Nephron (organoid): Measurements from ENCODE around the gene DCST2.
A peak's percentile ranks its signal among the peaks of the same experiment; 100 is the strongest.

Source experiments
- H3K27ac Mint-ChIP-seq, 3 experiments: 2 replicates each; pipeline ENCODE4 v1.8.0; 2020; ENCODE audit warnings: mixed read lengths in 3 of 3, mild to moderate bottlenecking in 2 of 3, moderate library complexity in 1 of 3
- H3K27me3 Mint-ChIP-seq: 2 replicates; pipeline ENCODE4 v1.8.0; 2021; ENCODE audit warnings: low read depth, mild to moderate bottlenecking, moderate library complexity, mixed read lengths
- H3K36me3 Mint-ChIP-seq: 2 replicates; pipeline ENCODE4 v1.8.0; 2020; ENCODE audit warnings: low read depth, mixed read lengths
- H3K4me1 Mint-ChIP-seq: 2 replicates; pipeline ENCODE4 v1.8.0; 2020; ENCODE audit warnings: mixed read lengths
- H3K4me3 Mint-ChIP-seq, 3 experiments: 2 replicates each; pipeline ENCODE4 v1.8.0; 2020; ENCODE audit warnings: mild to moderate bottlenecking in 3 of 3, mixed read lengths in 3 of 3, moderate library complexity in 2 of 3
- H3K9me3 Mint-ChIP-seq: 2 replicates; pipeline ENCODE4 v1.8.0; 2020; ENCODE audit warnings: mixed read lengths
- CTCF ChIP-seq, 3 experiments: fragments of 200-600 bp; sonication (generic); IDR thresholded peaks; one replicate each; pipeline ENCODE4 v1.5.0; 2021; ENCODE audit warnings: antibody characterized with exemption in 3 of 3; ENCODE audit not compliant: unreplicated experiment in 3 of 3

DCST2 gene

GRCh38 chr1:155017041-155017945 lies 16.3 kb downstream of the DCST2 start:
- Mint-ChIP-seq H3K27ac (peak overlapping the region in 2 of 3 experiments; percentile 33 to 63), H3K9me3 (no peaks in the 10 kb centered on the region), H3K36me3 (no peaks in the 10 kb centered on the region), H3K27me3 (no peaks in the 10 kb centered on the region), H3K4me1 (peaks cover 17% of the 10 kb centered on the region), H3K4me3 (peak overlapping the region; percentile 64 to 69 (median 65))
- TF ChIP-seq CTCF (IDR thresholded peaks at IDR 0.05; ENCODE audit: unreplicated experiment in 3 of 3) = peak; percentile 96 to 100 (median 98)

GRCh38 chr1:155016231-155016831 lies 17.2 kb downstream of the DCST2 start:
- Mint-ChIP-seq H3K4me3 (peak overlapping the region in 2 of 3 experiments; percentile 27 to 50), H3K9me3 (no peaks in the 10 kb centered on the region), H3K27ac (peak overlapping the region in 1 of 3 experiments; percentile 13), H3K36me3 (no peaks in the 10 kb centered on the region), H3K27me3 (no peaks in the 10 kb centered on the region), H3K4me1 (peaks cover 17% of the 10 kb centered on the region)
- TF ChIP-seq CTCF (IDR thresholded peaks at IDR 0.05; ENCODE audit: unreplicated experiment in 3 of 3) = no peak

GRCh38 chr1:155015527-155016230 lies 17.9 kb downstream of the DCST2 start:
- TF ChIP-seq CTCF (IDR thresholded peaks at IDR 0.05; ENCODE audit: unreplicated experiment in 3 of 3) = no peak
- H3K36me3 Mint-ChIP-seq = no peaks in the 10 kb centered on the region
- no peaks in the 10 kb centered on the region for H3K9me3 Mint-ChIP-seq
- H3K27ac Mint-ChIP-seq = peak overlapping the region in 1 of 3 experiments; percentile 13
- H3K27me3 Mint-ChIP-seq = no peaks in the 10 kb centered on the region
- H3K4me3 Mint-ChIP-seq = peak overlapping the region in 2 of 3 experiments; percentile 15 to 27
- peaks cover 17% of the 10 kb centered on the region for H3K4me1 Mint-ChIP-seq

GRCh38 chr1:155014709-155015508 lies 18.7 kb downstream of the DCST2 start:
- no peaks in the 10 kb centered on the region for H3K9me3 Mint-ChIP-seq
- no peak overlapping the region for H3K4me3 Mint-ChIP-seq
- no peaks in the 10 kb centered on the region for H3K27me3 Mint-ChIP-seq
- TF ChIP-seq CTCF (IDR thresholded peaks at IDR 0.05; ENCODE audit: unreplicated experiment in 3 of 3) = no peak
- H3K27ac Mint-ChIP-seq = no peak overlapping the region
- peaks cover 16% of the 10 kb centered on the region for H3K4me1 Mint-ChIP-seq
- H3K36me3 Mint-ChIP-seq = no peaks in the 10 kb centered on the region

GRCh38 chr1:155013632-155014031 lies 19.9 kb downstream of the DCST2 start:
- Mint-ChIP-seq H3K36me3 (no peaks in the 10 kb centered on the region), H3K27ac (peak overlapping the region in 1 of 3 experiments; percentile 21), H3K9me3 (no peaks in the 10 kb centered on the region), H3K4me3 (no peak overlapping the region), H3K27me3 (no peaks in the 10 kb centered on the region), H3K4me1 (peaks cover 10% of the 10 kb centered on the region)
- TF ChIP-seq CTCF (IDR thresholded peaks at IDR 0.05; ENCODE audit: unreplicated experiment in 3 of 3) = no peak
